Anterior cingulate cortex (tissue), 58 donors: ENCODE results near the gene DACT3.

ENCODE experiments used
- DNase-seq, 58 donors: peaks; one replicate each; lab custom pipeline; 2025; lab: John Stamatoyannopoulos, UW

The DACT3 gene

DNA sequence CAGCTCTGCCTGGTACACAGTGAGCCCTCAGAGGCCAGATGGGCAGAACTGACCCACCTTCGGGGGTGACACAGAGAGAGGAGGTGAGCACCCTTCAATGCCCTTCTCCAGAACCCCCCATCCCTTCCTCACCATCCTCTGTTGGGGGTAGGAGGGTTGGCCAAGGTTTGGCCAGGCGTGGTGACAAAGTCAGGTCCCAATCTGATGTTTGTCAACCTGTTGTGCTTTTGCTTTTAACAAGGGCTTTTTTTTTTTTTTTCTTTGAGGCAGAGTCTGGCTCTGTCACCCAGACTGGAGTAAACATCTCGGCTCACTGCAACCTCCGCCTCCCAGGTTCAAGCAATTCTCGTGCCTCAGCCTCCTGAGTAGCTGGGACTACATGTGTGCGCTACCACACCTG, 43.4 kb downstream of the DACT3 start:
- no peak for DNase-seq

DNA sequence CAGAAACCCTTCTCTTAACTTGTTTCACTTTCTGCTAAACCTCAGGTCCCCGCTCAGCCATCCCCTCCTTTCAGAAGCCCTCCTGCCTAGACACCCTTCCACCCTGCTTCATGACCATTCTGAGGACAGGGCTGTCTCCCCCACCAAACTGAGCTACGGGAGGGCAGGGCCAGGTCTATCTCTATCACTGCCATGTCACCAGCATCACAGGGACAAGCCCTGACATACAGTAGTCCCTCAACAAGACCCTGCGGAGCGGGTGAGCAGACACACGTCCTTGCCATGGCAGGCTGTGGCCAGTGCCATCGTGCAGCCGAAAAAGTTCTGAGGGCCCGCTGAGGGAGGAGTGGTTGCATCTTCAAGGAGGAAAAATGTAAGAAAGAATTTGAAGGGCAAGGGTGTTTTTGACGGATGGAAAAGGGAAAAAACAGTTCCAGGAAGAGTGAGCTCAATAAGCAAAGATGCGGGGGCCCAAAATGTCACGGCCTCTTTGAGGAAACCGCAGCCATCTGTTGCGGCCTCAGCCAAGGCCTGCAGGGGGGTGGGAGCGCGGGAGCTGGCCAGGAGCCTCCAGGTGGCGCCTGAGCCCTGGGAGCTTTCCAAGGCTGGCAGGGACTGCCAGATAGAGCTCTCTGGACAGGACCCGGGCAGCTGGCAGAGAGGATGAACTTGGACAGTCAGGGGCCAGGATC, 44.2 kb downstream of the DACT3 start:
- peak in 3 of 58 donors; percentile 8 to 26 (median 22) for DNase-seq

DNA sequence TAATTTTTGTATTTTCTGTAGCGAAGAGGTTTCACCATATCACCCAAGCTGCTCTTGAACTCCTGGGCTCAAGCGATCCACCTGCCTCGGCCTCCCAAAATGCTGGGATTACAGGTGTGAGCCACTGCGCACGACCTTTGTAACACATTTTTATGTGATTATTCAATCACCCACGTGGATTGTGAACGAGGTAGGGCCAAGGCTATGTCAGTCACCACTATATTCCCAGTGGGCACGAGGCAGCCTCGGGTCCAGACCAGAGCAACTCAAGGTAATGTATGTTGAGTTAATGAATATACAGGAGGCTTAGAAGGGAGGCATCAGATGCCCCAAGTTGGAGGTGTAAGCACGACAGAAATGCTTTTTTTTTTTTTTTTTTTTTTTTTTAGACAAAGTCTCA, 45.0 kb downstream of the DACT3 start:
- DNase-seq: no peak

DNA sequence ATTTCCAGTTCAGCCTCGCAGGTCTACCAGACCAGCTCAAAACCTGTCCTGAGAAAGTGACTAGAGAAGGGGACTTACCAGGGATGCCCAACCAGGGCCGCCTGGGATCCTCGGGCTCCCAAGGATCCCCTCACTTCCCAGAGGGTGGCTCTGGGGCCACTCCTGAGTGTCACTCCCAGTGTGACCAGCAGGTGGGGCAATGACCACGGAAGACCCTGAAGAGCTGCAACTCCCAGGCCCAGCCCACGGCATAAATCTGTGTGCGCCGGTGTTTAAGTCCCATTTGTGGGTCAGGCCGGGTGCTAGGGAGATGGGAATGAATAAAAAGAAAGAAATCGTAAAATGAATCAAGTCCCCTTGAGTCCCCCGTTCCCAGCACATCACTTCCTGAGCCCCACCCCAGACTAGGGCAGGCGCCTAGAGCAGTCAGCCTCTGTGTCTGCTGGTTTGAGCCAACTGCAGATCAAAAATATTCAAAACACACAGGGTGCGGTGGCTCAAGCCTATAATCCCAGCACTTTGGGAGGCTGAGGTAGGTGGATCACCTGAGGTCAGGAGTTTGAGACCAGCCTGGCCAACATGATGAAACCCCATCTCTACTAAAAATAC, 46.8 kb downstream of the DACT3 start:
- DNase-seq: peak in 56 of 58 donors; percentile 15 to 91 (median 73)

DNA sequence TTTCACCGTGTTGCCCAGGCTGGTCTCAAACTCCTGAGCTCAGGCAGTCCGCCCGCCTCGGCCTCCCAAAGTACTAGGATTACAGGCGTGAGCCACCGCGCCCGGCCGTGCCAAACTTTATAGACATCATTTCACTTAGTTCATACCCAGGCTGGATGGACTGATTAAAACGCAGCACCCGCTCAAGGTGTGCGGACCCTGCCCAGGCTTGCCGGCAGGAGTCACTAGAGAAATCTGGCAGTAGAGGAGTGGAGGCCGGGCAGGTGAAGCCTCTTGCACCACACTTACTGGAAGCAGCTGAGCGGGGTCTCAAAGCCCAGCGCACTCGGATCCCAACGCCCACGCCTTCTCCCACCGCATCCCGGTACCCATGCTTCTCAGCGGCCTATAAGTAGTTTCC, 47.5 kb downstream of the DACT3 start:
- DNase-seq: no peak

DNA sequence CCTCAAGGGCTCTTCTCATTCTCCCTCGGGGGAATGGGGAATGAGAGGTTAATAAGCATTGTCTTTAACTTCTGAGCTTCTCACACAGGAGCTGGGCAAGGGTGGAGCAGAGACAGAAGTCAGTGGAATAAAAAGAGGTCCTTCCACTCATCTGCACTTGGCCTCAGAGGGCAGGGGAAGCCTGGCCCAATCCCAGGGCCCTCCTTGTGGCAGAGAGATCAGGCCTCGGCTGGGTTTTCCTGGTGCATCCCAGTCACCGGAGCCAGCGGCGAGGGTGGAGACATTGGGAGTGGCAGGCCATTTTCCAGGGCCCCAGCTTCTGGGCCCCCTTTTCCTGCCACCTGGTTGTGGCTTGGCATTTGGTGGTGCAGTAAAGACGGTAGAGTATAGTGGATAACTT, 49.2 kb downstream of the DACT3 start:
- no peak for DNase-seq

DNA sequence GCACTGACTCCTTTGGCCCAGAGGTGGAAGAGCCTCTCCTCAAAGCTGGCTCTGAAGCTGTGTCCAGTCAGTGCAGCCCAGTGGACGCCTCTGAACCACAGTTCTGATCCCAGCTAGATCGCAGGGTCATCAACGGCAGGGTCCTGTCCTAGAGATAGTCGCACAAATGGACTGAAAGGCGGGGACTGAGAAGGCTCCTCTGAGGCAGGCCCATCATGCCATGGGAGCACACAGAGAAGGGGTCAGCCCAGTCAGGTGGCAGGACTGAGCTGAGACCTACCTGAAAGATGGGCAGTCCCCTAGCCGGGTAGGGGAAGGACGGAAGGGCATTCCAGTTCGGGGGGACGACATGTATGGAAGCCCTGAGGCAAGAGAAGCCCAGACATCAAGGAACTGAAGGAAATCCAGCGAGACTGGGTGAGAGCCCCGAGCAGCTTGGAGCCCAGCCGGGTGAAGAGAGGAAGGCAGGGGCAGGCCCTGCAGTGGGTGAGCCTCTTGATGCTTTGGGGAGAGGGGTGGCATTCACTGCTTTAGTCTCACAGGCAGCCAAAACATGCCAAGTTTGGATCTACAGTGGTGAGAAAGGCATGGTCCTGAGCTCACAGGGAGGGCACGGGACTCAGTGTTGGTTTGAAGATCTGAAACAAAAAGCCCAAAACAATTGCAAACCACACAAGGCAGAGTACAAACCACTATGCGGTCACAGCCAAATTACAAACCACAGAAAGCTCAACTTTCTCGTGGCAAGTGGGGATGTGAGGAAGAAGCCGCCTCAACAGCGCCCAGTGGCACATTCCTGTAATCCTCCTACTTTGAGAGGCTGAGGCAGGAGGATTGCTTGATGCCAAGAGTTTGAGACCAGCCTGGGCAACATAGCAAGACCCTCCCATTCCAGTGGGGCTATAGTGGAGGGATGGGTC, 49.9 kb downstream of the DACT3 start:
- no peak for DNase-seq

DNA sequence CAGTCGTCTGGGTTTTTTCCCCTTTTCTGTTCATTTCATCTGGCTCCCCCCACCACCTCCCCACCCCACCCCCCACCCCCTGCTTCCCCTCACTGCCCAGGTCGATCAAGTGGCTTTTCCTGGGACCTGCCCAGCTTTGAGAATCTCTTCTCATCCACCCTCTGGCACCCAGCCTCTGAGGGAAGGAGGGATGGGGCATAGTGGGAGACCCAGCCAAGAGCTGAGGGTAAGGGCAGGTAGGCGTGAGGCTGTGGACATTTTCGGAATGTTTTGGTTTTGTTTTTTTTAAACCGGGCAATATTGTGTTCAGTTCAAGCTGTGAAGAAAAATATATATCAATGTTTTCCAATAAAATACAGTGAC, 50.6 kb downstream of the DACT3 start:
- DNase-seq: no peak

DNA sequence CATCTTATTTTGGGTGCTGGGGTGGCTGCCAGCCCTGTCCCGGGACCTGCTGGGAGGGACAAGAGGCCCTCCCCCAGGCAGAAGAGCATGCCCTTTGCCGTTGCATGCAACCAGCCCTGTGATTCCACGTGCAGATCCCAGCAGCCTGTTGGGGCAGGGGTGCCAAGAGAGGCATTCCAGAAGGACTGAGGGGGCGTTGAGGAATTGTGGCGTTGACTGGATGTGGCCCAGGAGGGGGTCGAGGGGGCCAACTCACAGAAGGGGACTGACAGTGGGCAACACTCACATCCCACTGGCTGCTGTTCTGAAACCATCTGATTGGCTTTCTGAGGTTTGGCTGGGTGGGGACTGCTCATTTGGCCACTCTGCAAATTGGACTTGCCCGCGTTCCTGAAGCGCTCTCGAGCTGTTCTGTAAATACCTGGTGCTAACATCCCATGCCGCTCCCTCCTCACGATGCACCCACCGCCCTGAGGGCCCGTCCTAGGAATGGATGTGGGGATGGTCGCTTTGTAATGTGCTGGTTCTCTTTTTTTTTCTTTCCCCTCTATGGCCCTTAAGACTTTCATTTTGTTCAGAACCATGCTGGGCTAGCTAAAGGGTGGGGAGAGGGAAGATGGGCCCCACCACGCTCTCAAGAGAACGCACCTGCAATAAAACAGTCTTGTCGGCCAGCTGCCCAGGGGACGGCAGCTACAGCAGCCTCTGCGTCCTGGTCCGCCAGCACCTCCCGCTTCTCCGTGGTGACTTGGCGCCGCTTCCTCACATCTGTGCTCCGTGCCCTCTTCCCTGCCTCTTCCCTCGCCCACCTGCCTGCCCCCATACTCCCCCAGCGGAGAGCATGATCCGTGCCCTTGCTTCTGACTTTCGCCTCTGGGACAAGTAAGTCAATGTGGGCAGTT, 51.2 kb downstream of the DACT3 start:
- DNase-seq: no peak

DNA sequence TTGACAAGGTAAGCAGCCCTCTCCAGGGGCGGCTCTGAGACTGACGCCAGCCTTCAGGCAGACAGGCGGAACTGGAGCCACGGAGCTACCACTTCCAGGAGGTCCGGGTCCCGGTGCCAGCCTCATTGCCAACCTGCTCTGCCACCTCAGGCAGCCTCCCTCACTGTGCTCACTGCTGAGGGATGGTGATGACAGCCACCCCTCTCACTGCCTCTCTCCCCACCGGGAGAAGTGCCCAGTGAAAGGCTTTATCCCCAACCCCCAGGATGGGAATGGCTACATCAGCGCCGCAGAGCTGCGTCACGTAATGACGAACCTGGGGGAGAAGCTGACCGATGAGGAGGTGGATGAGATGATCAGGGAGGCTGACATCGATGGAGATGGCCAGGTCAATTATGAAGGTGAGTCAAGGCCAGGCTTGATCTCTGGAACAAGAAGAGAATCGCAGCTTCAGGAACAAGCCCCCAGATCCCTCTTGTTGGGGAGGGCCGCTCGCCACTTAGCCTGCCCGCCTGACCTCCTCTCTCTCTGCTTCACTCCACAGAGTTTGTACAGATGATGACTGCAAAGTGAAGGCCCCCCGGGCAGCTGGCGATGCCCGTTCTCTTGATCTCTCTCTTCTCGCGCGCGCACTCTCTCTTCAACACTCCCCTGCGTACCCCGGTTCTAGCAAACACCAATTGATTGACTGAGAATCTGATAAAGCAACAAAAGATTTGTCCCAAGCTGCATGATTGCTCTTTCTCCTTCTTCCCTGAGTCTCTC, 52.2 kb downstream of the DACT3 start:
- DNase-seq: no peak

DNA sequence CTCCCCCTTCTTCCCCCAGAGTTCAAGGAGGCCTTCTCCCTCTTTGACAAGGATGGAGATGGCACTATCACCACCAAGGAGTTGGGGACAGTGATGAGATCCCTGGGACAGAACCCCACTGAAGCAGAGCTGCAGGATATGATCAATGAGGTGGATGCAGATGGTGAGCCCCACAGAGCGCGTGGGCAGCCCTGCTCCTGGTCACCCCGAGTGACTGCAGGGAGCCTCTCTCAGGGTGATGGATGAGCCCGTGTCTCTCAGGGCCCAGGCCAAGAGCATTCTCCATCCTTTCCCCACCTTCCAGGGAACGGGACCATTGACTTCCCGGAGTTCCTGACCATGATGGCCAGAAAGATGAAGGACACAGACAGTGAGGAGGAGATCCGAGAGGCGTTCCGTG, 52.8 kb downstream of the DACT3 start:
- no peak for DNase-seq

DNA sequence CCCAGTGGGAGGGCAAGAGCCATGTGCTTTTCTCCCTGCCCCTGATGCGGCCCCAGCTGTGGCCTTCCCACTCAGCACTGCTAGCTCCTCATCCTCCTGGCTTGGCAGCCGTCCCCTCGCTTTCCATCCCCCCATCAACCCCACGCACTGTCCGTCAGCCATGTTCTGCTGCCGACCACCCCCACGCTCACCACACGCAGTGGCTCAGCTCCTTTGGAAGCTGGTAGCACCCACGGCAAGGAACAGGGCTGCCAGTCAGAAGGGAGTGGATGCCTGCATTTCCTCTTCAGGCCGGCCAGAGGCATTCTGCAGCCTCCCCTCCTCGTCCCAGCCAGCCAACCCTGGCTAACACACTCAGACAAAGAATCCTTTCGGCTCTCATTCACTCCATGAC, 53.5 kb downstream of the DACT3 start:
- DNase-seq: peak in 42 of 58 donors; percentile 14 to 70 (median 43)

DNA sequence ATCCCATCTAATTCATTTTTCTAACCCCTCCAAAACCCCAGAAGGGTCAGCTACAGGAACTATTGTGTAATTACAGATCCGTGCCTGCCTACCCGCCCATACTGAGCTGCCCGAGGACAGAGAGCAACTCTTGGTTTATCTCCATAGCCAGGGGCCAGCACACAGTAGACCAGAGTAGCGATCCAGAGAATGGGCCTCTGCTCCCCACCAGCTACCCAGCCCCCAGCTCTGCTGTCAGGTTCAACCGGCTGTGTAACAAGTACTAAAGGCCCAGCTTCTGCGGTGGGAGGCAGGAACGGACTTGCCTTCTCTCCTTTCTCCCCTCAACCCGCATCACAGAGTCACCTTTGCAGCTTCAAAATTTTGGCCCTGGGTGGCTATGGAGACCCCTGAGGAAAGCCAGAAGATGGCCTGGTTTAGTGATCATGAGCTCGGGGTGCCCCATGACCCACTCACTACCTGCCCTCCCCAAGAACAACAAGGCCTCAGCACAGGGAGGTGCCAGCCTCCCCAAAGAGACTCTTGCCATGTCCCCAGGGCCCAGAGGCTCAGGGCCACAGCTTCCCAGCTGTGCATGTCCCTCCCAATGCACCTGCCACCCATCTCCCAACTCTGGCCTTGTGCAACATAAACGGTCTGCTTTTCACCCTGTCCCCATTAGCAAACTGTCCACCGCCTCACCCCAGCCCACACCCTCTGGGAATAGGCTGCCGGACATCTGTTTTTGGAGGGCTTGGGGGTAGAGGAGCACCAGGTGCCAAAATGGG, 54.1 kb downstream of the DACT3 start:
- no peak for DNase-seq

DNA sequence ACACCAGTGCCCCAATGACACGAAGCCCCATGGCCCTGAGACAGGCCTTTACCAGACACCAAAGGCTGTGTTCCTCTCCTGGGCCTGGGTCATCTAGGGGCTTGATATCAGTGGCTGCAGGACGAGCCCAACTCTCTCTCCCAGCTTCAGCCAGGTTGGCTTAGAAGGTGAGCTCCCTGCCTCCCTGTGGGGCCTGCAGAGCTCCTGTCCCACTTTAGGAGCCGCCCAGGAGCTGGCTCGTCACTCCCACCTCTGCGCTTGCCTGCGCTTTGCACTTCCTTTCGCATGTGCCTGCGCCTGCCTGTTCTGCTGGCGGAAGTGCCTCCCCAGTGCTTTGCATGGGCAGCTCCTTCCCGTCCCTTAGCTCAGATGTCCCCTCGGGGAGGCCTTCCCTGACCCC, 55.0 kb downstream of the DACT3 start:
- DNase-seq: peak in 5 of 58 donors; percentile 6 to 30 (median 11)

DNA sequence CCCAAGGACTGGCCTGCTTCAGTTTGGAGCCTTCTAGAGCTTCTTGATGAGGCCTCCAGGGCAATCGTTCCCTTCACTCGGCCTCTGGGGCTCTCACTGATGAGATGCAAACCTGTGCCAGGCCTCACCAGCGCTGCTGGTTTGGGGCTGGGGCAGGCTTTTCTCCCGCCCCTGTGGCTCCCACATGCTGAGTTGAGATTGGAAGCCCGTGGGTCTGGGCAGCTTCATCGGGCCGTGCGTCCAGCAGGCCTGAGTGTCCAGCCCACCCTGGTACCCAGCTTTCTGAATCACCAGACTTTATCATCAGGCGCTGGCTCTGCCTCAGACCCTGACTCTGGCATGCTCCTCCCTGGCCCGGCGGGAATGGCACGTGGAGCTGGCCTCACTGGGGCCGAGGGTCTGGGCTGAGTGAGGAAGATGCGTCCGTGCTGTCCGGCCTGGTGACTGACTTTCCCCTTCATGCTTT, 55.6 kb downstream of the DACT3 start:
- DNase-seq: no peak

DNA sequence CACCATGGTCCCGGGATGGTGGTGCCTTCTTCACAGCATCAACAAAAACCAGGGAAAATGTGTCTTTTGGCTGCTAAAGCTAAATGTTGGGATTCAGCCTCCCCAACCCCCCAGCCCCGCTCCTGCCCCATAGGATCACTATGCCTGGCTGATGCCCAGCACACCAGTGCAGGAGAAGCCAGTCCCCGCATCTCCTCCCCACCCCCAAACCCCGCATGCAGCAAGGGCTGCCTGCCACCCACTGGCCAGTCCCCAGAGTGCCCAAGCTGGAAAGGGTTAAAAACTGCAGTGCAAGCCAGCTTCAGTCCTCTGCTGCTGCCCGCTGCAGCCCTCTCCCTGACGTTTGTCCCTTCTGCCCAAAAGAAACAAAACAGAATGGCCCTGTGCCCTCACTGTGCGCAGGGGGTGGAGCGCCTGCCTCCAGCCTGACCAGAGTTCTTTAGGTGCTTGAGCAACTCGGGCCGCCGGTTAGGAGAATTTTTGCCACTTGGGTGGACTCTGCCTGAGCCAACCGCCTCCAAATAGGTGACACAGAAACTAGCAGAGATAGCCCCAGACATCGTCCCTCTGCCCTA, 56.1 kb downstream of the DACT3 start:
- peak in 37 of 58 donors; percentile 13 to 65 (median 39) for DNase-seq

DNA sequence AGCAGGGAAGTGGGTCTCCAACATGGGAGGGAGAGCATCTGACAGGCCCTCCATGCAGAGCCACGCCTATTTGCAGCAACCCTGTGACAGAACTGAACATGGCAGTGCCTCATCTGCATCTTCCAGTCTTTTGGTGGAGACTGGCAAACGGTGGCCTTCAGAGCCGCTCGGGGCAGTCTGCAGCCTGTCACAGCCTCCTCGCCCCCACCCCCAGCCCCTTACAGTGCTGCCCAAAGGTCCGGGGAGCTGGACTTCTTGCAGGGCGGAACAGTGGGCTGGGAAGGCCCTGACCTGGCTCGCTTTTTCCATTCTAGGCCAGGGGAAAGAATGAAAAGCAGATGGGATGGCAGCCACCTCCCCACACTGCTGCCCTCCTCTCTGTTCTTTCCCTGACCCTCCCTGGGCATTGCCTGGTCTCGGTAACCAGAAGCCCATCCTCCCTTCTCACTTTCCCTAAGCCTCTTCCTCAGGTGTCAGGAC, 57.2 kb downstream of the DACT3 start:
- peak in 9 of 58 donors; percentile 5 to 51 (median 32) for DNase-seq

DNA sequence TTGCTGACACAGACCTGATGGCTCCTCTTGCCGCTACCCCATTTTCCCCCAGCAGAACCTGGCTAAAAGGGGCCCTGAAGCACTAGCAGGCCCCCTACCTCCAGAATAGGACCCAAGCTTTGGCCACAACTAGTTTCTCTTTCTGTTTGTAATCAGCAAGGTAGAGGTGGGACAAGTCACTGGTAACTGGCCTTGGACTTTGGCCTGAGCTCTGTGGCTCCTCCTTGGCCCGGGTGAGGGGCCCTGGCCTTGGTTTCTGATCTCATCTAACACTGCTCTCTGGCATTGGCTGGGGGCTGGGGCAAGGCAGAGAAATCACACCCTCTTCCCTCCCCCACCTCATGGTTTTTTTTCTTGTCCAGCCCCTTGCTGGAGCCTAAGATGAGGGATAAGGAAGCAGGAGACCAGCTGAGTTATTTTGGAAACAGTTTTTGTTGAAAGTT, 57.8 kb downstream of the DACT3 start:
- DNase-seq: no peak
